T-helper 2 cell treated with Interferon-gamma antibody and Interleukin-4, amounts not matched to agents 5 μg/mL and 100 μg/mL, for 36 hours (primary cell): ENCODE measurements around the gene CASTOR2.
"Not testable (repeated sequence)": the region's sequence is repeated elsewhere in the genome, so short reads cannot be mapped to it uniquely, and the experiment has no call there.

ENCODE experiments used
- DNase-seq: peaks from one replicate; pipeline ENCODE4 v3.0.0; 2021; ENCODE audit warnings: low spot score
- H3K27ac Mint-ChIP-seq: one replicate; pipeline ENCODE4 v1.8.0; 2021; ENCODE audit warnings: mild to moderate bottlenecking, mixed read lengths
- H3K27me3 Mint-ChIP-seq: one replicate; pipeline ENCODE4 v1.8.0; 2021; ENCODE audit warnings: low read depth, mixed read lengths
- H3K36me3 Mint-ChIP-seq: one replicate; pipeline ENCODE4 v1.8.0; 2021; ENCODE audit warnings: low read depth, mixed read lengths
- H3K4me1 Mint-ChIP-seq: one replicate; pipeline ENCODE4 v1.8.0; 2021; ENCODE audit warnings: low read depth, mixed read lengths
- H3K4me3 Mint-ChIP-seq: one replicate; pipeline ENCODE4 v1.8.0; 2022; ENCODE audit warnings: mild to moderate bottlenecking, moderate library complexity, mixed read lengths
- H3K9me3 Mint-ChIP-seq: one replicate; pipeline ENCODE4 v1.8.0; 2021; ENCODE audit warnings: mixed read lengths

The CASTOR2 gene

GRCh38 chr7:74966909-74967308 lies 2.4 kb downstream of the CASTOR2 start:
- H3K4me1 Mint-ChIP-seq, H3K36me3 Mint-ChIP-seq, H3K4me3 Mint-ChIP-seq, H3K27ac Mint-ChIP-seq, H3K9me3 Mint-ChIP-seq, DNase-seq, H3K27me3 Mint-ChIP-seq: not testable (repeated sequence)

- DNase-seq, H3K36me3 Mint-ChIP-seq, H3K9me3 Mint-ChIP-seq, H3K27ac Mint-ChIP-seq, H3K27me3 Mint-ChIP-seq, H3K4me1 Mint-ChIP-seq, H3K4me3 Mint-ChIP-seq: not testable (repeated sequence)
Observed at GRCh38 chr7:74971431-74971830, 6.9 kb downstream of the CASTOR2 start.

- not testable (repeated sequence) for H3K4me3 Mint-ChIP-seq, H3K4me1 Mint-ChIP-seq, H3K9me3 Mint-ChIP-seq, H3K27ac Mint-ChIP-seq, H3K36me3 Mint-ChIP-seq, H3K27me3 Mint-ChIP-seq, DNase-seq
Observed at GRCh38 chr7:74972377-74972776, 7.9 kb downstream of the CASTOR2 start.

- H3K9me3 Mint-ChIP-seq, H3K4me3 Mint-ChIP-seq, H3K27me3 Mint-ChIP-seq, H3K27ac Mint-ChIP-seq, H3K4me1 Mint-ChIP-seq, H3K36me3 Mint-ChIP-seq, DNase-seq: not testable (repeated sequence)
Observed at GRCh38 chr7:74975959-74976358, 11.5 kb downstream of the CASTOR2 start.

- H3K36me3 Mint-ChIP-seq, H3K4me1 Mint-ChIP-seq, H3K27me3 Mint-ChIP-seq, H3K9me3 Mint-ChIP-seq, H3K4me3 Mint-ChIP-seq, DNase-seq, H3K27ac Mint-ChIP-seq: not testable (repeated sequence)
Observed at GRCh38 chr7:74977523-74977922, 13.0 kb downstream of the CASTOR2 start.

- H3K4me3 Mint-ChIP-seq, H3K36me3 Mint-ChIP-seq, H3K27me3 Mint-ChIP-seq, DNase-seq, H3K4me1 Mint-ChIP-seq, H3K27ac Mint-ChIP-seq, H3K9me3 Mint-ChIP-seq: not testable (repeated sequence)
Observed at GRCh38 chr7:74988436-74988835, 23.9 kb downstream of the CASTOR2 start.

- no peaks in the 10 kb centered on the region for H3K9me3 Mint-ChIP-seq
- peaks cover 5% of the 10 kb centered on the region for H3K4me1 Mint-ChIP-seq
- H3K4me3 Mint-ChIP-seq, result no peak overlapping the region
Observed at GRCh38 chr7:74993121-74993520, 28.6 kb downstream of the CASTOR2 start.

GRCh38 chr7:74994869-74995543 lies 30.5 kb downstream of the CASTOR2 start:
- H3K4me3 Mint-ChIP-seq, result not testable (repeated sequence)

More at GRCh38 chr7:74993121-74993520, 28.6 kb downstream of the CASTOR2 start:
- no peaks in the 10 kb centered on the region for H3K36me3 Mint-ChIP-seq
- H3K27me3 Mint-ChIP-seq, result no peaks in the 10 kb centered on the region
- H3K27ac Mint-ChIP-seq, result no peak overlapping the region
- no peak for DNase-seq

GRCh38 chr7:74996361-74996760 lies 31.9 kb downstream of the CASTOR2 start:
- not testable (repeated sequence) for H3K9me3 Mint-ChIP-seq, H3K27ac Mint-ChIP-seq, DNase-seq, H3K4me1 Mint-ChIP-seq, H3K4me3 Mint-ChIP-seq, H3K27me3 Mint-ChIP-seq, H3K36me3 Mint-ChIP-seq

More at GRCh38 chr7:74994869-74995543, 30.5 kb downstream of the CASTOR2 start:
- H3K27me3 Mint-ChIP-seq, H3K27ac Mint-ChIP-seq, H3K4me1 Mint-ChIP-seq, H3K9me3 Mint-ChIP-seq, H3K36me3 Mint-ChIP-seq, DNase-seq: not testable (repeated sequence)

GRCh38 chr7:74997811-74998210 lies 33.3 kb downstream of the CASTOR2 start:
- H3K27me3 Mint-ChIP-seq, H3K27ac Mint-ChIP-seq, H3K36me3 Mint-ChIP-seq, H3K9me3 Mint-ChIP-seq, DNase-seq, H3K4me1 Mint-ChIP-seq, H3K4me3 Mint-ChIP-seq: not testable (repeated sequence)

GRCh38 chr7:75001356-75001755 lies 36.9 kb downstream of the CASTOR2 start:
- not testable (repeated sequence) for H3K27ac Mint-ChIP-seq, DNase-seq, H3K36me3 Mint-ChIP-seq, H3K4me1 Mint-ChIP-seq, H3K27me3 Mint-ChIP-seq, H3K9me3 Mint-ChIP-seq, H3K4me3 Mint-ChIP-seq

- no peaks in the 10 kb centered on the region for H3K4me1 Mint-ChIP-seq
- H3K36me3 Mint-ChIP-seq, result no peaks in the 10 kb centered on the region
- no peaks in the 10 kb centered on the region for H3K9me3 Mint-ChIP-seq
- no peaks in the 10 kb centered on the region for H3K27me3 Mint-ChIP-seq
- DNase-seq, result no peak
- no peak overlapping the region for H3K4me3 Mint-ChIP-seq
- H3K27ac Mint-ChIP-seq, result no peak overlapping the region
Observed at GRCh38 chr7:75010036-75010435, 45.5 kb downstream of the CASTOR2 start.

- Mint-ChIP-seq H3K27me3 (no peaks in the 10 kb centered on the region), H3K9me3 (no peaks in the 10 kb centered on the region), H3K36me3 (no peaks in the 10 kb centered on the region), H3K27ac (no peak overlapping the region), H3K4me1 (no peaks in the 10 kb centered on the region), H3K4me3 (no peak overlapping the region)
- no peak for DNase-seq
Observed at GRCh38 chr7:75017832-75018231, 53.3 kb downstream of the CASTOR2 start.

- DNase-seq, result no peak
- Mint-ChIP-seq H3K36me3 (no peaks in the 10 kb centered on the region), H3K4me3 (no peak overlapping the region), H3K27ac (no peak overlapping the region), H3K9me3 (no peaks in the 10 kb centered on the region), H3K4me1 (no peaks in the 10 kb centered on the region), H3K27me3 (no peaks in the 10 kb centered on the region)
Observed at GRCh38 chr7:75018570-75019364, 54.3 kb downstream of the CASTOR2 start.

- H3K36me3 Mint-ChIP-seq, result no peaks in the 10 kb centered on the region
- no peak for DNase-seq
- H3K4me1 Mint-ChIP-seq, result no peaks in the 10 kb centered on the region
- no peak overlapping the region for H3K4me3 Mint-ChIP-seq
- H3K27me3 Mint-ChIP-seq, result no peaks in the 10 kb centered on the region
- H3K27ac Mint-ChIP-seq, result no peak overlapping the region
- H3K9me3 Mint-ChIP-seq, result no peaks in the 10 kb centered on the region
Observed at GRCh38 chr7:75019800-75020199, 55.3 kb downstream of the CASTOR2 start.
